D341Med (cell line): Measurements from ENCODE around the gene LAGE3.
A peak's percentile ranks its signal among the peaks of the same experiment; 100 is the strongest.

Experiments used
- DNase-seq: peaks from one replicate; pipeline ENCODE4 v3.0.0; 2012; ENCODE audit warnings: low spot score

The LAGE3 gene

GRCh38 chrX:154457491-154458115 is 21.5 kb downstream of the LAGE3 start:
- DNase-seq = peak; percentile 90

GRCh38 chrX:154452823-154453222 is 26.3 kb downstream of the LAGE3 start:
- DNase-seq = no peak

DNA sequence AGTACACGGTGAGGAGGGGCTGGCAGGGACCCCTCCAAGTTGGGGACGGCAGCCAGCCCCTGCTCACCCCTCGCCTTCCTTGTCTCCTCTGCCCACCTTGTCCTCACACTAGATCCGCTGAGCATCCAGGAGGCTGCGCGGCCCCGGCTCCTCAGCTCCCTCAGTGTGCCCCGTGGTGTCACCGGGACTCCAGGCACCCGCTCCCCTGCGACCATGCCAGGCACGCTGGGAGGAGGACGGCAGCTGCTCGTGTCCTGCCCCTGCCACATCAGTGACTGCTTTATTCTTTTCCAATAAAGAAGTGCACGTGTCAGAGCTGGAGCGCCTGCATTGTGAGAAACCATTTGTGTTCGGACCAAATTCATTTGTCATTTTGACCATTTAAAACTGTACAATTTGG is 28.8 kb downstream of the LAGE3 start:
- no peak for DNase-seq

DNA sequence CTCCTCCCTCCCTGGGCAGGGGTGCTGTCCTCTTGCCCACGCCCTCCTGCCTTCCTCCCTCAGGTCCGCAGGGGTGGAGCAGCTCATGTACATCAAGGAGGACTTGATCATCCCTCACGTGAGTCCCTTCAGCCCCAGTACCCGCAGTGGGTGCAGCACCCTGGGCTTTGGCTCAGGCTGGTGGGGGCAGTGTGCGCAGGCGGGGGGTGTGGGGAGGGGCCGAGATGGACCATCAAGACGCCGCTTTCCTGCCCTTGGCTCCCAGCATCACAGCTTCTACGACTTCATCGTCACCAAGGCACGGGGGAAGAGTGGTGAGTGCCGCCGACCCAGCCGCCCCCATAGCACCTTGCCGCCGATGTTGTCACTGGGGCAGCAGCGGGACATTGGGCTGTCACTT is 29.5 kb downstream of the LAGE3 start:
- DNase-seq = no peak

GRCh38 chrX:154448484-154448883 is 30.6 kb downstream of the LAGE3 start:
- DNase-seq = no peak

DNA sequence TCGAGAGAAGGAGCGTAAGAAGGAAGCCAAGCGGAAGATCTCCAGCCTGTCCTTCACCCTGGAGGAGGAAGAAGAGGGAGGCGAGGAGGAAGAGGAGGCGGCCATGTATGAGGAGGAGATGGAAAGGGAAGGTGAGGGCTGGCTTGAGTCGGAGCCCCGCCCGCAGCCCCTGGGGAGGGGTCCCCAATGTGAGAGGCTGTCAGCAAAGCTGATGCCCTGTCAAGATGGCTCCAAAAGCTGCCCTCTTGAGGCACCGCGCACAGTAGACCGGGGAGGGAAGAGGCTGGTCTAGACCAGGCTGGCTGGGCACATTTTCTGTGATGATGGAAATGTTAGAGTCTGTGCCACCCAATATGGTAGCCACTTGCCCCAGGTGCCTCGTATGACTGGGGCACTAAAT is 32.7 kb downstream of the LAGE3 start:
- no peak for DNase-seq

DNA sequence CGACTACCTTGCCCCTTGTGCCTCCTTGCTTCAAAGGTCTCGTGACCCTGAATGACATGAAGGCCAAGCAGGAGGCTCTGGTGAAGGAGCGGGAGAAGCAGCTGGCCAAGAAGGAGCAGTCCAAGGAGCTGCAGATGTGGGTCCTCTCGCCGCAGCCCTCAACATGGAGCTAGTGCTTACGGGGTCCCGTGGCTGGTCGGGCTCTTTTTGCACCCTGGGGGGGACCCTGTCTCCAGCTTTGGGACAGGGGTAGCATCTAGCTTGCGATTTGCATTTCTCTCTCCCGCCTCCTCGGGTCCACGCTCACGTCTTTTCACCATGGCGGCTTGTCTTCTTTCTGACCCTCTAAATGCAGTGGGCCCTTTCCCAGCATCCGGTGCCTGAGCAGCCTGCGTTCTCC is 33.3 kb downstream of the LAGE3 start:
- DNase-seq = no peak

DNA sequence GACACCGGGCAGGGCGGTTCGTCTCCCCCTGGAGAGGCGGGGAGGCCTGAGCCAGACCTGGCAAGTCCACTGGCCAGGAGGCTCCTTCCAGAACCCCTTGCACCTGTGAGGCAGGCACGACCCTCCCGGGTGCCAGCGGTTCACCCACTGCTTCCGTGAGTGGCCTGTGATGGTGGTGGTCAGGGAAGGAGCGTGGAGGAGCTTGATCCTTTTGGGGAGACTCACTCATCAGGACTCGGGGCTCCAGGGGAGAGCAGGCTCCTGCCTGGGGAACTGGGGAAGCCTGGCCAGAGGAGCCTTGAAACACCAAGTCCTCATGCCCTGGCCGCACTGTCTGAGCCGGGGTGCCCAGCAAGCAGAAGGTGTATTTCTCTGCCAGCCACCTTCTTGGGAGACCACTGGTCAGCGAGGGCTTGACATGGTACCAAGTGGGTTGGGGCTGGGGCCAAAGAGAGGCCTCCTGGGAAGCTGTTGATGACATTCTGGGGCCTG is 34.3 kb downstream of the LAGE3 start:
- no peak for DNase-seq

GRCh38 chrX:154443992-154444754 is 34.9 kb downstream of the LAGE3 start, which contains the start of gene FAM50A:
FAM50A (plus strand) TSS chrX:154444141; CDS start chrX:154444236, 95 bp downstream.
- peak; percentile 91 for DNase-seq

- peak; percentile 20 for DNase-seq
Measured at GRCh38 chrX:154443479-154443910, 35.6 kb downstream of the LAGE3 start.

DNA sequence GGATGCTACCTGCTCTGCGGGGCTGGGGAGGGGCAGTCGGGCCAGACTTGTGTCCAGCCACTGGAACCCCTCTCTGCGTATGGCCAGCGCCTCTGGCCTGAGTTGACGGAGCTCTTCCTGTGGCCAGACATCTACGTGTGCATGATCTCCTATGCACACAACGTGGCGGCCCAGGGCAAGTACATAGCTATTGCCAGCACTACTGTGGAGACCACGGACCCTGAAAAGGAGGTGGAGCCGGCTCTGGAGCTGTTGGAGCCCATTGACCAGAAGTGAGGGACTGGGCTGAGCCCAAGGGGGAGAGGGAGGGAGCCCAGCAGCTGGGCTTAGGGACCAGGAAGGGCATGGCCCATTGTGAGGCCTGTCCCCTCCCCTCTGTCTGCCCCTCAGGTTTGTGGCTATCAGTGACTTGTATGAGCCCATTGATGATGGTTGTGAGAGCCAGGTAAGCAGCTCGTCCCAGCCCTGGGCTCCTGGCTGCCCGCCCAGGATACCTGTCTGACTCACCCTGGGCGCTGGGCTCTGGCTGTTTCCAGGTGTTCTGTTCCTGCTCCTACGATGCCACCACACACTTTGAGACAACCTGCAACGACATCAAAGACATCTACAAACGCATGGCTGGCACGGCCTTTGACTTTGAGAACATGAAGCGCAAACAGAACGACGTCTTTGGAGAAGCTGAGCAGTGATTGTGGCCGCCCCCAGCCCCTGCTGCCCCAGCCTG is 36.9 kb downstream of the LAGE3 start:
- no peak for DNase-seq

DNA sequence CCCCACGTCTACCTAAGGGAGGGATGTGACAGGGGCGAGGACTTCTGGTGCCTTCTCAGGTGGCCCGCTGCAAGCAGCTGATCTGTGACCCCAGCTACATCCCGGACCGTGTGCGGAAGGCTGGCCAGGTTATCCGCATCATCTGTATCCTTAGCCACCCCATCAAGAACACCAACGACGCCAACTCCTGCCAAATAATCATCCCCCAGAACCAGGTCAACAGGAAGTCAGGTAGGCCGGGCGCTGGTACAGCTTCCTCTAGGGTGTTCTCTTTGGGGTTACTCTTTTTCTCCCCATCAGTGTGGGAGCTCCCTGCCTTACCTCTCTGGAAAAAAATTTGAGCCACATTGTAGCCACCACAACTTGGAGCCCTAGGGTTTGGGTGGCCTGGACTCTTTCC is 37.5 kb downstream of the LAGE3 start:
- no peak for DNase-seq

DNA sequence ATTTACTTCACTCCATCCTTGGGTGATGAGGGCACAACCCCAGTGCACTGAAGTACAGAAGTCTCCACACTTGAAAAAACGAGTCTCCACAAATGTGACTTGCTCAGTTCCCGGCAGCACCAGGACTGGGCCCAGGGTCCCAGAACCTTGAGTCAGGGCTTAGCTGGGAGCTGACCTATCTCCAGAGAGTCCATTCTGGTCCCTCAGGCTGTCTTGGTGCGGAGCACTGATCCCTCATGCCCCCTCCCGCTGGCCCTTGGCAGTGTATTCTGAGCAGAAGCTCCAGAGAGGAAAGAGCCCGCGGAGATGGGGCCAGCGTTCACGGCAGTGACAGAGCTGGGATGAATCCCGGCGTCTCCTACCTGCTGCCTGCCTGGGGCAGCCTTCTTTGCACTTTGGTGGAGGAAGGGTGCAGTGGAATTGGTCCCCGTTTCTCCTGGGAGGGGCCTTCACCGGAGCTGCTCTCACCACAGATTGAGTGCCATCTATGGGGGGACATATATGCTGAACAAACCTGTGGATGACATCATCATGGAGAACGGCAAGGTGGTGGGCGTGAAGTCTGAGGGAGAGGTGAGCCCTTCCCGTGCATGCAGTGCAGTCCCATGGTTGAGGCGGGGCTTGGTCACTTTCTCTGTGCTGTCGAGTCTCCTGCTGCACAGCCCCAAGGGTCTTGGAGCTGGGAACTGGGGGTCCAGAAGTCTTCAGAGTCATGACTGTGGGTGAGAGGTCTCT is 38.3 kb downstream of the LAGE3 start:
- no peak for DNase-seq

DNA sequence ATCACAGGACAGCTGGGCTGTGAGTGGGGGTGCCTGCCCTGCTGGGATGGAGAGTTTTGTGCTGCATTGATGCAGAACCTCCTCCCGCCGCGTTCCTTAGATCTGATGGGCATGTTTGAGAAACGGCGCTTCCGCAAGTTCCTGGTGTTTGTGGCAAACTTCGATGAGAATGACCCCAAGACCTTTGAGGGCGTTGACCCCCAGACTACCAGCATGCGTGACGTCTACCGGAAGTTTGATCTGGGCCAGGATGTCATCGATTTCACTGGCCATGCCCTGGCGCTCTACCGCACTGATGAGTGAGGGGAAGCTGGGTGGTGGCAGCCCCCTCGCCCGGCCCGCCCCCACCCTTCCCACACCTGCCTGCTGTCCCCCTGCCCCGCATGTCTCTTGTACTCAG is 39.2 kb downstream of the LAGE3 start:
- no peak for DNase-seq

GRCh38 chrX:154437971-154438893 is 40.8 kb downstream of the LAGE3 start:
- DNase-seq = no peak

DNA sequence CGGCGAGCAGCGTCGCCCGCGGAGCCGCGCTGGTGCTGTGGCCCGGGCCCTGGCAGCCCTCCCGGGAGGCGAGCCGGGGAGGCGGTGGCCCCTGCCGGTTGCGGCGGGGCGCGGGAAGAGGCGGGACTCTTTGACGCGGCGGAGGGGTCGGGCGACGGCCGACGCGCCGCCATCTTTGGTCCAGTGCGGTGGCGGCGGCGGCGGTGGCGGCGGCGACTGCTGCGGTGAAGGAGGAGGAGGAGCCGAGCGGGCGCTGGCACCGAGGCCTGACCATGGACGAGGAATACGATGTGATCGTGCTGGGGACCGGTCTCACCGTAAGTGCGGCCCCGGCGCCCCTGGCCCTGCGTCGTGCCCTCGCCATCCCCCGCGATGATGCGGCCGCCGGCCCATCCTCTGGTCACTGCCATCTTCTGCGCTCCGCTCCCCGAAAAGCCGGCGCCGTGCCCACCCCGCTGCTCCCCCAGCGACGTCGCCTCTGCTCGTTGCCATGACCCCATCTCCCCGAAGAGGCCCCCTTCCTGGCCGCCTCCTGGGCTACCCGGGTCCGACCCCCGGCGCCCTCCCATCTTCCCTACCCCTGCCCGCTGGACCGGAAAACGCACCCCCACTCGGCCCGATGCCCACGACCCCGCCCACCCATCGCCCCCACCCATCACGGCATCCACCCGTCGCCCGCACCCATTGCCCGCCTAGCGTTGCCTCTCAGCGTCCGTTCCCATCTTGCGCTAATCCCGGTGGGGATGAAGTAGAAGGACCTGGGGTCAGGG is 41.9 kb downstream of the LAGE3 start, which contains the start of gene GDI1:
GDI1 (plus strand) TSS at position 172 of the 770 bp plus-strand sequence; CDS start at position 273, 101 bp downstream.
- DNase-seq = peak; percentile 76

- DNase-seq = peak; percentile 90
Measured at GRCh38 chrX:154436374-154436982, 42.6 kb downstream of the LAGE3 start.

GRCh38 chrX:154435171-154435733 is 43.8 kb downstream of the LAGE3 start:
- DNase-seq = no peak
